AG04449 (cell line): ENCODE results near the gene PTPRE.

Experiments
- CTCF ChIA-PET: fragments of 350-600 bp; formaldehyde crosslinking; extraction: SDS; loops from one replicate; lab custom pipeline; 2021; ENCODE audit warnings: antibody characterized with exemption; lab: Yijun Ruan, JAX
- POLR2A ChIA-PET: fragments of 400-600, 350-600 bp; formaldehyde crosslinking; extraction: SDS; loops from one replicate; lab custom pipeline; 2020; ENCODE audit warnings: antibody characterized with exemption, inconsistent platforms; lab: Yijun Ruan, JAX
- DNase-seq: peaks from one replicate; pipeline ENCODE4 v3.0.0-alpha.2; 2010; ENCODE audit warnings: low read depth, low spot score
- H3K4me3 ChIP-seq: 2 replicates; pipeline ENCODE4 v1.5.1; 2011; ENCODE audit warnings: low read depth, mild to moderate bottlenecking, control low read depth, low read length
- TF ChIP-seq, protein P1 (sequence below): IDR thresholded peaks from one replicate; pipeline ENCODE4 v1.5.1; 2011; ENCODE audit warnings: mild to moderate bottlenecking, moderate library complexity, low read length, control low read depth, inconsistent platforms; ENCODE audit not compliant: insufficient read depth; ENCODE audit errors: missing control alignments

The PTPRE gene

DNA sequence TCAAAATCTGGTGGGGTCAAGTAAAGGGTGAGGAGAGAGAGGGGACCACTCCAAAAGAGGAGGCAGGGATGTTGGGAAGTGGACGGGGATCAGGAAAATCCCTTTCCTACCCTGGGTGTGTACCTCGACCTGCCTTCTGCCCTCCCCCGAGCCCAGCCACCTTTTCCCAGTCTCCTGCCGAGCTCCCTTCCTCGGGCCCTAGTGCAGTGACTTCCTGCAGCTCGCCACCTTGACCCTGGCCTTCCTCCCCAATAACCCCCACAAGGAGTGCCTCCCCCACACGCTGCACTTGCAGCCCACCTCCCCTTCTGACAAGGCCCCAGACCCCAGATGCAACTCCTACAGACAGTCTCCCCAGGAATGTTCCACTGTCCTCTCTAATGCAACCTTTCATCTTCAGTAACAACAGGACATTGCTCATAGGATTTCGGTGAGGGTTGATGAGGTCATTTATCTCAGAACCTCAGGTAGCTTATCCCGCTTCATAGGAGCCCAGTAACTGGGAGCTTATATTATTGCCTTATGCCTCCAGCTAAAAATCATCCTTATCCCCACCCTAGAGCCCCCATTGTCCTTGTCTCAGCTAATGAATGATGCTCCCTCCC, 129.2 kb downstream of the PTPRE start:
- DNase-seq, result no peak
- no peak overlapping the region for H3K4me3 ChIP-seq
- TF ChIP-seq, protein P1, sequence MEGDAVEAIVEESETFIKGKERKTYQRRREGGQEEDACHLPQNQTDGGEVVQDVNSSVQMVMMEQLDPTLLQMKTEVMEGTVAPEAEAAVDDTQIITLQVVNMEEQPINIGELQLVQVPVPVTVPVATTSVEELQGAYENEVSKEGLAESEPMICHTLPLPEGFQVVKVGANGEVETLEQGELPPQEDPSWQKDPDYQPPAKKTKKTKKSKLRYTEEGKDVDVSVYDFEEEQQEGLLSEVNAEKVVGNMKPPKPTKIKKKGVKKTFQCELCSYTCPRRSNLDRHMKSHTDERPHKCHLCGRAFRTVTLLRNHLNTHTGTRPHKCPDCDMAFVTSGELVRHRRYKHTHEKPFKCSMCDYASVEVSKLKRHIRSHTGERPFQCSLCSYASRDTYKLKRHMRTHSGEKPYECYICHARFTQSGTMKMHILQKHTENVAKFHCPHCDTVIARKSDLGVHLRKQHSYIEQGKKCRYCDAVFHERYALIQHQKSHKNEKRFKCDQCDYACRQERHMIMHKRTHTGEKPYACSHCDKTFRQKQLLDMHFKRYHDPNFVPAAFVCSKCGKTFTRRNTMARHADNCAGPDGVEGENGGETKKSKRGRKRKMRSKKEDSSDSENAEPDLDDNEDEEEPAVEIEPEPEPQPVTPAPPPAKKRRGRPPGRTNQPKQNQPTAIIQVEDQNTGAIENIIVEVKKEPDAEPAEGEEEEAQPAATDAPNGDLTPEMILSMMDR, result no peak
- ChIA-PET POLR2A (no interaction called here), CTCF (interaction anchor here (0.6 to 5.4 kb wide), 12 partner anchors 7 to 115 kb away, joined by 3 to 59 read pairs (median 6); no protein-coding TSS in a partner anchor)

DNA sequence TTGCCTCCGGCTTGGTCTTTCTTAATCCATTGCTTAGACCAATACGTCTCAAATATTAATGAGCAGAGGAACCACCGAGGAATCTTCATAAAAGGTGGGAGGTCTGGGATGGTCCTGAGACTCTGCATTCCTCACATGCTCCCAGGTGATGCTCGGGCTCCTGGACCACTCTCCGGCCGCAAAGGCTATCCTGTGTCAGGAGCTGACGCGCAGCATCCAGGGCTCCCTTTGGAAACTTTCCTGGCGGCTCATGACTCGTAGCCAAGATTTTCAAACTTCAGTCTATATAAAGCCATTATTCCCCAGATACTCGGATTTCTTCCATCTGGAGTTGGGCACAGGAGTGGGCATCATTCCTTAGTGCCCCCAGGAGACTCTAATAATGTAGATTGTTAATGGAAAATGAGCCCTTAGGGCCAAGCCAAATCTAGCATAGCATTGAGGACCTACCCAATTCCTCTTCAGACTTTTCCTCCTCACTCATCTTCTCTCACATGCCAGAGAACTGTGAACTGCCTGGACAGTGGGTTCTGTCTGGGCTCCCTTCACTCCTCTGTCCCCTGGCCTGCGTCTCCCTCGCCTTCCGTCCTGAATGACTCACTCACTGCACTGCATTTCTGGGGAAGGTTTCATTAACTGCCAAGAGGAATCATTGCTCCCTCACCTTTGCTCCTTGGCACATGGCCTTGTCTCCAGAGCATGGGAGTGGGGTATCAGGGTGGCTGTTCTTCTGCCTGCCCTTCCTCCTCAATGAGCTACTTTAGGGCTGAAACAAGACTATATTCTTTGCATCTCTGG, 130.0 kb downstream of the PTPRE start:
- CTCF ChIA-PET, result interaction anchor here (0.6 to 5.4 kb wide), 5 partner anchors 11 to 39 kb away, joined by 3 to 59 read pairs (median 9); no protein-coding TSS in a partner anchor
- no peak overlapping the region for H3K4me3 ChIP-seq
- no peak for DNase-seq
- TF ChIP-seq, protein P1, result no peak
- POLR2A ChIA-PET, result no interaction called here

DNA sequence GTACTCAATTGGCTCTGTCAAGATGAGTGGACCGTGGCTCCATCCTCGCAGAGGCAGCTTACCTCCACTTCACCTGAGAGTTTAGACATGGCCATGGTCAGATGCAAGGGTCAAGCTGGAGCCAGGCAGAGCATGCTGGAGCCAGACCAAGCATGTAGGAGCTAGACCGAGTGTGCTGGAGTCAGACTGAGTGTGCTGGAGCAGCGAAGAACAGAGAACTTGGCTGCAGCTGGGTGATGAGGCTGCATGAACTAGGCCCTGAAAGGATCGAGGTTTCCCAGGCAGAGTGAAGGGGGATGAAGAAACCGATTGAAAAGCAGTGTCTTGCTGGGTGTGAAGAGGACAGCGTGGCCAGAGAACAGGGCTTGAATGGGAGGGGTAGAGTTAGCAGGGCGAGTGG, 133.2 kb downstream of the PTPRE start:
- DNase-seq, result no peak
- H3K4me3 ChIP-seq, result no peak overlapping the region
- ChIA-PET CTCF (no interaction called here), POLR2A (no interaction called here)
- TF ChIP-seq, protein P1, result no peak

DNA sequence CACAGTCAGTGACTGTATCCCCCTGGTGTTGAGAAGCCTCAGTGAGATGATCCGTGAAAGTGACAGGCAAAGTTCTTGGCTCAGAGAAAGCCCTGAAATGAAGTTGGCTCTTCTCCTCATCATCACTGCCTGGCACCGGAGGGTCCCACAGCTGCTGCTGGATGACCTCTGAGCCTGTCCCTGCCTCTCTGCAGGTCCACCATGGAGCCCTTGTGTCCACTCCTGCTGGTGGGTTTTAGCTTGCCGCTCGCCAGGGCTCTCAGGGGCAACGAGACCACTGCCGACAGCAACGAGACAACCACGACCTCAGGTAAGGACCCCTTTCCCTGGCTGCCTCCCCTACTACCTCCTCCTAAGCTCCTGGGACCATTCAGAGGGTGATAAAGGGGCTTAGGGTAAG, 133.8 kb downstream of the PTPRE start:
- no peak overlapping the region for H3K4me3 ChIP-seq
- ChIA-PET CTCF (no interaction called here), POLR2A (no interaction called here)
- DNase-seq, result no peak
- TF ChIP-seq, protein P1, result no peak

DNA sequence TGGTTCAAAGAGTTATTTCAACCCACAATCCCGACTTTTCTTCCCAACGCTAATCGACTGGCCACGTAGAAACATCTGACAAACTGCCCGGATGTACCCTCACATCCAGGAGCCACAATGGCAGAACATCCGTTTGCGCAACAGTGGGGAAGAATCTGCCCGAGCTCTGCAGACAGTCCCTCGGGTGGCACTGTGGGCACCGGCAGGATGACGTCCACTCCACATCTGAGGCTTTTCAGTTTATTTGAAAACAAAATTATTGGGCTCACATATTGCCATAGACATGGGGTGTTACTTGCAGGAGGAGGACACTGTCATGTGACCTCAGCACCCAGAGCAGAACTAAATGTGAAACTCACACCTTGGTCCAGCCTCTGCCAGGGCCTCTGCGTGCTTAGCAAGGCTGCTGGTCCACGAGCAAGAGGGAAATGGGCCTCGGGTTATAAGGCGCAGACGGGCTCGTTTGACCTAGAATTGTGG, 135.3 kb downstream of the PTPRE start:
- TF ChIP-seq, protein P1, result no peak
- no peak for DNase-seq
- no peak overlapping the region for H3K4me3 ChIP-seq
- CTCF ChIA-PET, result interaction anchor here (1.1 kb wide), 1 partner anchor 27 kb away, joined by 3 read pairs; no protein-coding TSS in a partner anchor
- POLR2A ChIA-PET, result no interaction called here
